Measurements from ENCODE around the gene FHIT.

DNA sequence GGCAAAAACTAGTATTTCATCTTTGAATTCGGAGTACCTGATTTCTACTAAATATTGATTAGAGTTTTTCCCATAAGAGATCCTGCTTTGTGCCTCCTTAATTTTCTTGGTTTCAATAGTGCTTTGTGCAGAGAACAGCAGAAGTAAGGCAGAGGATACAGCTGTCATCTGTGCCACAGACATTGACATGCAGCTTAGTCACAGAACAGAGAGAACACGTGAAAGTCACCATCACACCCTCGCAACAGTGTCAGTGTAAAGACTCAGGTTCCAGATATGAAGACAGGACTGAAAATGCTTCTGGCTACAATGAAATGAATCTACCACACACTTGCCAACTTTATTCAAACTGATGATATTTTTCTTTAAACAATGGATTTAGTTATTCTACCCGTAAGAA is 1258.7 kb downstream of the FHIT start:
- TF ChIP-seq EZH2 (IDR thresholded peaks at IDR 0.05; ENCODE audit: insufficient read depth, poor library complexity, severe bottlenecking) (no peak), EZH2phosphoT487 (IDR thresholded peaks at IDR 0.05; ENCODE audit: insufficient read depth, low read depth) (no peak)

Data from GM23248 (cell line).